ENCODE results near the gene FAM200A.
"Not testable (repeated sequence)": the region's sequence is repeated elsewhere in the genome, so short reads cannot be mapped to it uniquely, and the experiment has no call there.

FAM200A gene

GRCh38 chr7:99551767-99552463 is at the start of gene FAM200A:
FAM200A (minus strand) TSS chr7:99552114; CDS start chr7:99548407, 3,707 bp downstream.
- peak; percentile 93 for DNase-seq

DNA sequence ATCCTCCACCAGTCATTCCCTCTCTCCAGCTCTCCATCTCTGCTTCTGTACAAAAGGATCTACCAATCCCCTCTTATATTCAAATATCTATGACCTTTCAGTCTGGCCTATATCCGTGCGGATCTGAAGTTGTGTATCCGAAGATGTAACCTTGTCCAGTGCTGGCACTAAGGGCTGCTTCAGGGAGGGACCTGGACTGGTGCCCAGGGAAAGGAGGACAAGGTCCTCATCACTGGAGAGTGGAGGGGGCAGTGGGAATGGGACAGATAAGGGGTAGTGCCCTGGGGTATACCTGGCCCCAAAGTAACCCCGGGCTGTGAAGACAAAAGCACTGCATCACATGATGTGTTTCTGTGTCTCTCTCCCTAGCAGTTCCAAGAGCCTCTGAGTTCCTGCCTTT is 47.9 kb upstream of the FAM200A start:
- DNase-seq, result no peak

DNA sequence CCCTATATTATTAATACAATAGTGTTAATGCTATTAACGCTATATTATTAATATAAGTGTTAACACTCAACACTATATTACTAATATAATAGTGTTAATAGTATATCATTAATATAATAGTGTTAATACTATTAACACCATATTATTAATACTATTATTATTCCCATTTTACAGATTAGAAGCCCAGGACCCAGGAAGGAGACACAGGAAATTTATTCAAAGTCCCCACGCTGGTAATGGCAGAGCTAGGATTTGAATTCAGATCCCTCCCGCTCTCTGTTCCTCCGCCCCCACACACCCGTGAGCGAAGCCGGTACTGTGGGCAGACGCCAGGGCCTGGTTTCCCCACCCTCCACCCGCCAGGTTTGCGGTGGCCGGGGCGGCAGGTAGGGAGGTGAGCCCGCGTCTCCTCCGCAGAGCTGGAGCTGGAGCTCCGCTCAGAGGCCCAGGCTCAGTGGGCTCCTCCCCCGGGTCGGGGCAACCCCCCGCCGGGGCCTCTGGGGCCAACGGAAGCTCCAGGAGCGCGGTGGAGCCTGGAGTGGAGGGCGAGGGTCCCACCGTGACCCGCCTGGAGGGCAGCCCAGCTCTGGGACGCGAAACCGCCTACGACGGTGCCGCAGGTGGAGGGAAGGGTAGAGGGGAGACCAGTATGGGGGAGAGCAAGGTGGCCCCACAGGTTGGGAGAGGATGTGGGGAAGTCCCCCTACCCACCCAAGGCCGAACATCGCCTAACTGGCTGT is 46.0 kb upstream of the FAM200A start, which contains the start of gene TMEM225B:
Gene TMEM225B, plus strand, starts transcription at position 506 of the 740 bp plus-strand sequence. CDS start 6,122 bp downstream, outside the sequence.
- DNase-seq, result no peak

- no peak for DNase-seq
Observed at GRCh38 chr7:99596408-99596955, 44.6 kb upstream of the FAM200A start.

GRCh38 chr7:99594948-99595745 is 43.2 kb upstream of the FAM200A start:
- no peak for DNase-seq

DNA sequence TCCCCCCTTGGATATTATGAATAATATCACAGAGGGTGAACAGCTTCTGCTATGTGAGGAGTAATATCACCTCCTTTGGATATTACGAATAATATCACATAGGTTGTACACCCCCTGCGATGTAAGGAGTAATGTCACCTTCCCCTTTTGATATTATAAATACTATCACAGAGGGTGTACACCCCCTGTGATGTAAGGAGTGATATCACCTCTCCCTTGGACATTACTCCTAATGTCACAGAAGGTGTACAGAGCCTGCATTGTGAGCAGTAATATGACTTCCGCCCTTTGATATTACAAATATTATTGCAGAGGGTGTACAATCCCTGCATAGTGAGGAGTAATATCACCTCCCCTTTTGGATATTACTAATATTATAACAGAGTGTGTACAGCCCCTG is 37.0 kb upstream of the FAM200A start:
- DNase-seq, result no peak

- DNase-seq, result not testable (repeated sequence)
Observed at GRCh38 chr7:99580778-99581332, 28.9 kb upstream of the FAM200A start.

- peak; percentile 49 for DNase-seq
Observed at GRCh38 chr7:99579956-99580777, 28.3 kb upstream of the FAM200A start.

DNA sequence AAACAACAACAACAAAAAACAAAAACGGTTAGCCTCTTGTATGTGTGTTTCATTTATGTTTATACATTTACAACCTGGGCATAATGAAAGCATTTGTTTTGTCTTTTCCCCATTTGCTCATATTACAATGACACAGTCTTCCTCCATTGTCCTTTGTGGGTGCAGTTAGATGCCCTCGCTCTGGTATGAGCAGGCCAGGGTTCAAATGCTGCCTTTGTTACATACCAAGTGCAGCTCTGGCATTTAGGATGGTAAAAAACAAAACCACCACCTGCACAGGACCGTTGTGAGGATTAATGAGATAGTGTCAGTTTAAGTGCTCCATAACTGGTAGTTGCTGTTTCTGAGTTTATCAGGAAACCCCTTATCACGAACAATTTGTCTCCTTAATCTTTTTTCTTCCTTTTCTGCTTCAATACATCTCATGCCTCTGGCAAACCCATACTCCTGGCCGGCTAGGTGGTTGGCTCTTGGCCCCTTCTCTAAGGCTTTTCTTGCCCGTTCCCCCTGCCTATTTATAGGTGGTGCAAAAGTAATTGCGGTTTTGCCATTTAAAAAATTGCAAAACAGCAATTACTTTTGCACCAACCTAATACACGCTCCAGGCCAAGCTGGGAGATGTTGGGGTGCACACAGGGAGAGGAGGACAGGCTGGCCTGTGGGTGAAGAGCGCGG is 27.5 kb upstream of the FAM200A start:
- DNase-seq, result no peak

DNA sequence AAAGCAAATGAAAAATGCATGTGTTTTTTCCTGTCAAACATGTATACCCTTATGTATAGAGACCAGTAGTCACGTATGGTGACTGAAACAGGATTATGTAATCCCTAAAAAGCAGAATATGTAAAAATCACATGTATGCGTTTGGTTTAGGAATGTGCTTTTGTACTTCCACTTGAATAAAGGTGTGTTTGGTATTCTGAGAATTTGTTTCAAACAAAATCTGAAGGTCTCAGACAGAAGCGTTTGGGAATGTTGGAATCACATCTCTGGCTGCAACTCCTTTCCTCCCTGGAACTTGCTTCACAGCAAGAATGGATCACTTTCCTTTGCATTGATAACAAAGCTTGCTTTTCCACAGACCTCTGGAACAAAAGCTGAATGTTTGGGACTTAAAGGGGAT is 24.3 kb upstream of the FAM200A start:
- DNase-seq, result no peak

GRCh38 chr7:99573257-99573656 is 21.3 kb upstream of the FAM200A start:
- DNase-seq, result no peak

- DNase-seq, result no peak
Observed at GRCh38 chr7:99571768-99572167, 19.9 kb upstream of the FAM200A start.

GRCh38 chr7:99568770-99569169 is 16.9 kb upstream of the FAM200A start:
- DNase-seq, result not testable (repeated sequence)

- peak; percentile 73 for DNase-seq
Observed at GRCh38 chr7:99563650-99564049, 11.7 kb upstream of the FAM200A start.

DNA sequence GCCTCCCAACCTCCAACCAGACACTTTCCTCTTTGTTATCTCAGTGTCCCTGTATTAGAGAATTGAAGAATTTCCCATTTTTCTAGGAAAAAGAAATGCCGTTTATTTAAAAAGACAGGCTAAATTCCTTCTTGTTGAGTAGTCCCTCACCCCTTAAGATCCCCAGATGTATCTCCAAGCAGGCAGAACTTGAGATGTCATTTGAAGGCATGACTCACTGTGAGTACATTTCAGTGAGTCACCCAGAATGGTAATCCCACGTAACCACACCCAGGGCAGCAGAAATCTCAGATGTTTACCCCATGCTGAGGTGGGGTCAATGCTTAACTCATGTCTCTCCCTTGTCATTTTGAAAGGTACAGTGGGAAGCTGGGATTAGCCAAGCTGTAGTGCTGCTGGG is 10.9 kb upstream of the FAM200A start:
- DNase-seq, result peak; percentile 99

GRCh38 chr7:99562114-99562784 is 10.3 kb upstream of the FAM200A start:
- DNase-seq, result no peak

- no peak for DNase-seq
Observed at GRCh38 chr7:99561737-99562051, 9.8 kb upstream of the FAM200A start.

DNA sequence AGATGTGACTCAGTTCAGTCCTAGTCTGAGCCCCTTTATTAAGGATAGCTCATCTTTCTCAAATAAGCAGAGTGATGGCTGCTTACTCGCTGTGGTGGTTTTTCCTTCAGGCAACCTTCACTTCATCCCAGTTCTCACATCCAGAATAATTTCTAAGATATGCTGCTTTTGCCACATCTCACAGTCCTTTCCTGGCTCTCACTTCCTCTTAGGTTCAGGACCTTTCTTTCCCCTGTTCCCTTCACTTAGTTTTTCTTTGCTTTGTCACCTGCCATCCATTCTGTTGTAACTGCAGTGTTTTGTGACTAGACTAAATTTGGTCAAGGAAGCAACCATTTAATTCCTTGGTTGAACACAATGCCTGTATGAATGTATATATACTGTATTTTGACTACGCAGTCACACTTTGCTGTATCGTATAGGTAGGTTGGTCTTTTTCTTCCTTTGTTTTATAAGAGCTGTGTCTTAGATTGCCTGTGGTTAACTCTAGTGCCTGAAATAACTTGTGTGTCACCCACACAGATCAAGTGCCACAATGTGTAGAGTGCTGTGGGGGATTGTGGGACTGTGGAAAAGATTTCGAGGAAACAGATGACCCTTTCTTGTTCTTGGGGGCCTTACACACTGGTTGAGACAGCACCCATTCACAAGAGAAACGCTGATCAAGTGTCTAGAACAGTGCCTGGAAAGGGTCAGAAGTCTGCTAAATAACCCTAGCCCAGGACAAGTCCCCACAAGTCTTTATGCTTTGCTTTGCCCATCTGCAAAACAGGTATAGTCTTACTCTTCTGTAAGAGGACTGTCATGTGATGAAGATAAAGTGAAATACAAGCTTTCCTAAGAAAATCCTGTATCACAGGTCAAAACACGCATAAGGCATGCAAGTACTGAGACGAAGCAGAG is 9.2 kb upstream of the FAM200A start:
- DNase-seq, result no peak

GRCh38 chr7:99559175-99559915 is 7.4 kb upstream of the FAM200A start:
- DNase-seq, result peak; percentile 31

All from fibroblast of skin of right quadriceps (primary cell).